Lung microvascular endothelial cell (primary cell): ENCODE results near the gene SCNN1A. TPM values are rescaled to one million over a fixed set of nuclear protein-coding genes. Genes with fewer than 3 reads are reported as not detected.

Source experiments
- DNase-seq, 2 donors: peaks; one replicate each; pipeline versions ENCODE4 v3.0.0 to v3.0.0-alpha.2; 2010; ENCODE audit warnings: low read depth in 2 of 2
- total RNA-seq: library from RNA; depleted of rRNA; stranded (reverse); fragments of >200 nt; gene quantifications from 2 replicates; pipeline ENCODE4 v1.2.1, GENCODE V29; 2014

SCNN1A gene
- total RNA-seq, 1 donor from 2014 or later, result 0.20 TPM

DNA sequence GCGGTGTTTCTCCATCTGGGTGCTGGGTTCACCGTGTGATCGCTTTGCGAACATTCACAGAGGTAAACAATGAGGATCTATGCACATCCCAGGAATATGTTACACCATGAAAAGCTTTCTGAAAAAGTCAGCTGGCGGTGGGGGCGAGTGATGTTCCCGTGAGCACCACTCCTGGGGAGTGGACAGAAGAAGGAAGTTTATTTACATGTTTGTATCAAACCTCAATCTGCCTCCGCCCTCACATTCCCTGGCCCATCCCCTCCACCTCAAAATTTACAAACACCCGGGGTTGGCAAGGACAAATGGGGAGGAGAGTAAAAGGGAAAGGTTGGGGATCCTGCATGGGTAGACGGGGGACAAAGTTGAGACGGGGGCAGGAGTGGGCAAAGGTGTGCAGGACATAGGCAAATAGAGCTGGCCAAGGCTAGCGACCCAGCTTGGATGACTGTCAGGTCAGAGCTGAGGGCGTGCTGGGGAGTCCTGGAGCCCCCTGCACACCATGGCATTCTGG lies 40.4 kb downstream of the SCNN1A start:
- no peak for DNase-seq

DNA sequence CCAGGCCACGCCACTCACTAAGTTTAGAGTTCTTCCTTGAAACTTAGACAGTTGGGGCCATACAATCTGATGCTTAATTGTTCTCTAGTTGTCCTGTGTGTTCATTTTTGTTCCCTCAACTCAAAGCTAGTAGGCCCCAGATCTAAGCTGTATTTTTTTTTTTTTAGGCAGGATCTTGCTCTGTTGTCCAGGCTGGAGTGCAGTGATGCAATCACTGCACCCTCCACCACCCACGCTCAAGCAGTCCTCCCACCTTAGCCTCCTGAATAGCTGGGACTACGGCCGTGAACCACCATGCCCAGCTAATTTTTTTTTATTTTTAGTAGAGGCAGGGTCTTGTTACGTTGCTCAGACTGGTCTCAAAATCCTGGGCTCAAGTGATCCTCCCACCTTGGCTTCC lies 41.0 kb downstream of the SCNN1A start:
- DNase-seq, result no peak

DNA sequence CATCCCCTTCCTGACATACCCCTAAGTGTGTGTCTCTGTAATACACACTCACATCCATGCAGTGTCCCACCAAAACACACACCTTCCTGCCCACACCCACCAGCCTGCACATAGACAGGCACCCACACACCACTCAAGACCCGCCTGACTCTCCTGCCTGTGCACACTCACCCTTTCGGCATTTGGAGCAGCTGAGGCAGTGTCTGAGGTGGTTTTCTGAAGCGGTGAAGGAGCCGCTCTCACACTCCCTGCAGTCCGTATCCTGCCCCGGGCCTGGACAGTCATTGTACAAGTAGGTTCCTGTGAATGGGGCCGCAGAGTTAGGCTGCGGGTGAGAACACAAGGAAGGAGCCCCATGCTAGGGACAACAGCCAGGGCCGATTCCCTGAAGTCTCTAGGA lies 41.8 kb downstream of the SCNN1A start:
- DNase-seq, result peak in 1 of 2 donors; percentile 73

DNA sequence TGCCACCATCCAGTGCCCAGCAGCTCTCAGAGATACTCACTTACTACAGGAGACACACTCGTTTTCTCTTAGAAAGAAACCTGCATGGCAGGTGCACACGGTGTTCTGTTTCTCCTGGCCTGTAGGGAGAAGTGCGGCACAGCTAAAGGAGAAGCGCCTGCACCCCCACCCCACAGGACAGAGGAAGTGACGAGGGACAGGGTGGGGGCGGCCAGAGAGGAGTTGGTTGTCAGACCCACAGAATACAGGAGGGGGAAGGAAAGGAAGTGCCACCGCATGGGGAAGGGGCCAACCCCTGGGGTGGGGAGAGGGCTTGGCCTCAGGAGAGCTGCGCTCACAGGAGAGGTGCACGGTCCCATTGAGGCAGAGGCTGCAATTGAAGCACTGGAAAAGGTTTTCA lies 42.3 kb downstream of the SCNN1A start:
- DNase-seq, result no peak

DNA sequence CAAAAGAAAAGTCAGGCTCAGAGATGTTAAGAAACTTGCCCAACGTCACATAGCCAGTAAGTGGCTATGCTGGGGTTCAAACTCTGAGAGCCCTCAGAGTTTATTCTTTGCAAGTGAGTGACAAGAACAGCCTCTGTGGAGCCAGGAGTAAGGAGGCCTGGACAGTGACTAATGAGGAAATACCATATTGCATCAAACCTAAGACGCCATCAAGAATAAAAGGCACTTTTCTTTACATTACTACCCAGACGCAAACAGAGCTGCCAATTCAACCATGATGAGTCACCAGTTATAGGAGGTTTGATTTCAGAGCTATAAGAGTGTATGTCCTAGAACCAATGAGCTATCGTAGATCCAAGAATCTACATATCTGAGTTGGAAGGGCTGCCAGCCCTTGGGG lies 42.9 kb downstream of the SCNN1A start:
- DNase-seq, result peak in 1 of 2 donors; percentile 62

DNA sequence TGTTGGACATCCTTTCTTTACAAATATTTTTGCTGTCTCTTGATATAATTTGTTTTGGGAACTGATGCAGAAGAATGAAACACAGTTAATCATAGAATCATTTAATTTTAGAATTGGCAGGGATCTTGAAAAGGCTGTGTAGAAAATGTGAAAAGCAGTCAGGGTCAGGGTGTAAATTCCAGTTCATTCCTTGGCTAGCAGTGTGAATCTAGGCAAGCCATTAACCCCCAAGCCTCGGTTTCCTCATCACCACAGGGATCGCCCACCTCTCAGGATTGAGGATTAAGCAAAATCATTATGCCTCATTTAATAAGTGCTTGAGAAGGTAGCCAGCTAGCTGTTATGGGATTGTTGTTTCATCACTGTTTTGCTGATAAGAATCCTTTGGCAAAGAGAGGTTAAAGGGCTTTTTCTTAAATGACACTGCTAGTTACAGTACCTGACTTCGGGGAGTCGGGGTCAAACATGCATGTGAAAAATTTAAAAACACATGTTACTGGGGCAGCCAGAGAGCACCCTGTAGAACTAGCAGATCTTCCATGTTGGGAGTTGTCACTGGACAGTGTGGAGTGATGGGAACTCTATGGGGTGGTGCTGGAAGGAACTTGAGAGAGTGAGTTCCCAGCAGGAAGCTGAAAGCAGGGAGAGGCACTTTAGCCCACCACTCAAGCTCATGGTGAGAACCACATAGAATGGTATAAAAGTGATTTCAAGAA lies 44.2 kb downstream of the SCNN1A start:
- no peak for DNase-seq

DNA sequence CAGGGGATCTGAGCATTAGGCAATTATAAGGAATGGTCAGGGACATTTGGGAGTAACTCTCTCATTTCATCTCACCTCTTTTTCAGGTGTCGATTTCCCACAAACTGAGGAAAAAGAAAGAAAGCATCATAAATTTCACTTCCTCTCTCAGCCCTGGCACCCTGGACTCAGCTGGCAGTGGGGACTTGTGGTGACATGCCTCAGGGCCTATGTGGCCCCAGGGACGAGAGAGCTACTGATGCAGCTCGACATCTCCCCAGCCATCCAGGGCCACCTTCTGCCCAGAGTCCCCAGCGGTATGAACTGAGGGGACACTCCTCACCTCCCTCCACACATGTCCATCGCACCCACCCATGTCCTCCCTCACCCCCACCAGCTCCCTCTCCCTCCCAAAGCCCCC lies 45.2 kb downstream of the SCNN1A start:
- no peak for DNase-seq

DNA sequence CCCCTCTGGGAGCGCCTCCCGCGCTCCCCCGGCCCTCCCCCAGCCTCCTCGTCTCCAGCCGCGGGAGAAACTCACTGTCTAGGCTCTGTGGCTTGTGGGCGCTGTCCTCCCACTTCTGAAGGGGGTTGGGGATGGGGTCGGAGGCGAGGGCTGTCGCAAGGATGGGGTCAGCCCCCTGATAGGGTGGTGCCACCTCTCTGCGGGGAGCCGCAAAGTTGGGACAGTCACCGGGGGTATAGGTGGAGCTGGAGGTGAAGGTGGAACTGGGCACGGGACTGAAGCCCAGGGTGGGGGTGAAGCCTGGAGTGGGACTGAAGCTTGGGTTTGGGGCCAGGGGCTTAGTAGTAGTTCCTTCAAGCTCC lies 45.7 kb downstream of the SCNN1A start:
- DNase-seq, result no peak

DNA sequence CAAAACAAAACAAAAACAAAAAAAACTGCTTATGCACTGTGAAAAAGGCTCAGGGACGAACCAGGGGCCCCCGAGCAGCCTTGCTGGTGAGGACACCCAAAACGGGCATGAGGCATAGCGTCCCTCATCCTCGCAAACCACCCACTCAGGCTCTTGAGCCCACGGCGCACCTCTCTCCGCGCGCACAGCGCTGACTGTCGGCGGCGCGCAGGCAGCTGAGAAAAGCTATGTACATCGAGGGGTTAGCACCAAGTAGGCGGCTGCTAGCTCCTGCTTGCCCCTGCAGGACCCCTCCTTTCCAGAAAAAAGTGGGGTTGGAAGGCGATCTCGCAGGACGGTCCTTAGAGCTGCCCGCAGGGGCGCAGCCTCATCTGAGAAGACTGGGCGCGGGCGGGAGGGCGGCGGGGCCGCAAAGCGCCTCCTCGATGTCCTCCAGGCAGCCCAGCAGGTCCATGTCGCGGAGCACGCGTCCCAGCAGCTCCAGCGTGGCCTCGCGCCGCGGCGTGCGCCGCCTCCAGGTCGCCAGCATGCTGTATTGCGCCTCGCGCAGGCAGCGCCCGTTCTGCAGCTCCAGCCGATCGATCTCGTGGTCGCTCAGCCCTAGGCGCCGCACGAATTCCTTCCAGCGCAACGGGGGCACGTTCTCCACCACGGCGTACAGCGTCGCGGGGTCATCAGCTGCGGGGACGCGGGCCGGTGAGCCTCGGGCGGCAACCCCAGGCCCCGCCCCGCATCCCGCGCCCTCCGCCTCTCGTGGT lies 46.2 kb downstream of the SCNN1A start:
- no peak for DNase-seq

DNA sequence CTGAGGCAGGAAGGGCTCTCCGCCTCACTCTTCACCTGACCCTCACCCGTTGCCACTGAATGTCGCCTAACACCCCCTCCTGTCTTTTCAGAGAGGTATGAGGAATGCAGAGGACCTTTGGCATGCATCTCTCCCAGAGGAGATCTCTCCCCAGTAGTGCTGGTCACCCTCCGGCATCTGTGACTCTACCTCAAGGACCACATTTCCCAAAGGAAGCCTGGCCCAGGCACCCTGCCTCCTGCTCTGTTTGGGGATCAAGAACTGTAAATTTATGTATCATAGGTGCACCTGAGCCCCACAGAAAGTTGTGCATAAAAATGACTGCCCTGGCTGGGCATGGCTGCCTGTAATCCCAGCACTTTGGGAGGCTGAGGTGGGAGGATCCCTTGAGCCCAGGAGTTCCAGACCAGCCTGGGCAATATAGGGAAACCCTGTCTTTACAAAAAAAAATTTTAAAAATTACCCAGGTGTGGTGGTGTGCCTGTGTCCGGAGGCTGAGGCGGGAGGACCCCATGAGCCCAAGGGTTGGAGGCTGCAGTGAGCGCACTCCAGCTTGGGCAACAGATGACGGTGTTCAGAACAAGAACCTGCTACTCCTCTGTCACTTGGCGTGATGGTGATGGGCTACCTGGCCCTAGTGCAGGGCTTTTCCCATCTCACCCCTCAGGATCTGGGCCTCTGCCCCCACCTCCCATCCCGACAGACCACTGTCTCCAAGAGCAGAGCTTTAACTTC lies 47.2 kb downstream of the SCNN1A start:
- no peak for DNase-seq

DNA sequence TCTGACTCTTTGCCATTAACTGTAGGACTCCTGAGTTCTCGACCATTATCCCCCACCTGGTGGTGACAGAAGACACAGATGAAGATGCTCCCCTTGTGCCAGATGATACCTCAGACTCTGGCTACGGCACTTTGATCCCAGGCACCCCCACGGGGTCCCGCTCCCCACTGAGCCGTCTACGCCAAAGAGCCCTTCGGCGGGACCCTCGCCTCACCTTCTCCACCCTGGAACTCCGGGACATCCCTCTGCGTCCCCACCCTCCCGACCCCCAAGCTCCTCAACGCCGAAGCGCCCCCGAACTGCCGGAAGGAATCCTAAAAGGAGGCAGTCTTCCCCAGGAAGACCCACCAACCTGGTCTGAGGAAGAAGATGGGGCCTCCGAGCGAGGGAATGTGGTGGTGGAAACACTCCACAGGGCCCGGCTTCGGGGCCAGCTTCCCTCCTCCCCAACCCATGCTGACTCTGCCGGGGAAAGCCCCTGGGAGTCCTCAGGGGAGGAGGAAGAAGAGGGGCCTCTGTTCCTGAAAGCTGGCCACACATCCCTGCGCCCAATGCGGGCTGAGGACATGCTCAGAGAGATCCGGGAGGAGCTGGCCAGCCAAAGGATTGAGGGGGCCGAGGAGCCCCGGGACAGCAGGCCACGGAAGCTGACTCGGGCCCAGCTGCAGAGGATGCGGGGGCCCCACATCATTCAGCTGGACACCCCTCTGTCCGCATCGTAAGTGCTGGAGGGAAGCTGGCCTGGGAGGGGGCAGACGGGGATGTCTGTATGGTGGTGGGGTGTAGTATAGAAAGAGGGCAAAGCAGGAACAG lies 47.9 kb downstream of the SCNN1A start:
- peak in 1 of 2 donors; percentile 25 for DNase-seq

DNA sequence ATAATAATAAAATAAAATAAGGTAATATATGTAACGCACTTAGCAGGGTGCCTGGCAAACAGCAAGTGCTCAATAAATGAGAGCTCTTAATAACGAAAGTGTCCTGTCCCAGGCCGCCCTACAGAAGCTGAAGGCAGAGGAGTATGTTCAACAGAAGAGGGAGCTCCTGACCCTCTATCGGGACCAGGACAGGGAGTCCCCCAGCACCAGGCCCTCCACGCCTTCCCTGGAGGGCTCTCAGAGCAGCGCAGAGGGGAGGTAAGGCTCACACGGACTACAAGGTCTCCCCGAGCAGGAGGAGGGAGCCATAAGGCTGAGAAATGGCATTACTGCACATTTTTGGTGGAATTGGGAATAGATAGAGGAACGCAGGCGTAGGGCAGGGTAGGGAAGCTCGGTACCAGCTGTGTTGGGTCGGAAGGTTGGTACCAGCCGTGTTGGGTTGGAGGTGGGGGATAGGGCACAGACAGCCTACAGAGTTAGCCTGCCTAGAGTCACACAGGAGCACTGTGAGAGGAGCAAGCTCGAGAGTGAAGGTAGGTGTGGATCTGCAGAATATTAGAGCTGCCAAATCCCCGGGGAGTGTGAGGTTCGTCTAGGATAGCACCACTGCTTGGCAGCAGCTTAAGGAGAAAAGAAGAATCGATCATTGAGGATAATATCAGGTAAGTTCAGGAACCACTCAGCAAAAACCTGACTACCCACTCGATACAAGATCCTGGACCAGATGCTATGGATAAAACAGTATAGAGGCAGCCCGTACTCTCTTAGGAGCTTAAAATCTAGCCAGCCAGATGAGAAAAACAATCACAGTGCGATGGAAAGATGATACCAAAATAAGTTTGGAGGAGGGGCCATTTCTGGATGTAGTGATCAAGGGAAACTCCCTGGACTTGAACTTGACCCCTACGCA lies 48.8 kb downstream of the SCNN1A start:
- peak; percentile 76 to 82 for DNase-seq

DNA sequence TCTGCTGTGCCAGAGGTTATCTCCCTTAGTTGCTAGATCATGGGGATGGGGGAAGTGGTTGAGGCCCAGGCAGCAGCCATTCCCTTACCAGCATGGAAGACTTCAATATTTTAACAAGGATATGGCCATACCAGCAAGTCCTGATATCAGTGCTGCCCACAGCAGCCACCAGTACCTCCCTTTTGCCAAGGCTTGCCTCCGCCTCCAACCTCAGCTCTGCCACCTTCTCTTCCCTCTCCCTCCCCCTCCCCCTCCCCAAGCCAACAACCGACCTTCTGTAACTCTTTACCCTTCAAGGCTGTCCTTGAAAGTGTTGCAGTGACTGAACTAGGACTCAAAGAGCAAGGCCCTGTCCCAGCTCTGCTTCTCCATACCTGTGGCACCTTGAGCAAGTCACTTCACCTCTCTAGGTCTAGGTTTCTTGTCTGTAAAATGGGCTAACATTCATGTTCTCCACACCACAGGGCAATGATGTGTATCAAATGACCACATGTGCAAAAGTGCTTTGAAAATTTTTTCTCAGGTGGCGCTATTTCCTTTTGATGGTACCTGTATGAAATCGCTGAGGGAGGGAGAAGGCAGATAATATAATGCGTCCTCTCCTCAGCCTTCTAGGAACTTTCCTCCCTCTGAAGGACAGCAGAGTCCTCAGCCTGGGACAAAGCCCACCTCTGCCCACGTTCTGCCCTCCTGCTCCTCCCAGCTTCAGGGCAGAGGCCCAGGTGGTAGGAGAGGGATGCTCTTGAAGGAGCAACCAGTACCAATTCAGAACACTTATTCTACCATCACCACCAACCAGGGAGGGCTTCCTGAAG lies 50.2 kb downstream of the SCNN1A start:
- no peak for DNase-seq

DNA sequence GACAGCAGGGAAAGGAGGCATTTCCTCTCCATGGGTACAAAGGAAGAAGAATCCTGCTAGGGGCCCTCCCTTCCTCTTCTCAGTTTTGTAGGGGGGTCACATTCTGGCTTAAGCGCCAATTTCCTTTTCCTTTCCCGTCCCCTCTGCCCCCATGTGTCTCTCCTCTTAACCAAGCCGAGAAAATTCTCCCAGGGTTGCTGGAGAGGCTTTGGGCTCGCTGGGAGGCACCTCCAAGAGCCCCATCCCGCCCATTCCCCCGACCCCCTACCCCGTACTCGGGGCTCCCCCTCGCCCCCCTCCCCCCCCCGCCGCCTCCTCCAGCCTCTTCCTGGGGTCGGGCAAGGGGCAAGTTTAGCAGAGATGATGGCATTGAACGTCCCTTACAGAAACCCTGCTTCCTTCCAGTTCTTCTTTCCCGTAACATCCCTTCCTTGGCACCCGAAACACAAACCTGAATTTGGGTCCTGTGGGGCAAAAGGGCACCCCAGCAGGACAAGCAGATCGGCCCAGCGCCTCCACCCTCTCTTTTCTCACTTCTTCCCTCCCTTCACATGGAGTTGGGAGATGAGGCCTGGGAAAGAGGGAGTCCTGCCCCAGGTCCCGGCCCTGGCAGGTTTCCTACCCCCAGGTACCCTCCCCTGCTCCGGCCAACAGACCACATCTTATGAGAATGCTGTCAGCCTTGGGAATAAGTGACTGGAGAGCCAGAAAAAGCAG lies 51.2 kb downstream of the SCNN1A start:
- no peak for DNase-seq

DNA sequence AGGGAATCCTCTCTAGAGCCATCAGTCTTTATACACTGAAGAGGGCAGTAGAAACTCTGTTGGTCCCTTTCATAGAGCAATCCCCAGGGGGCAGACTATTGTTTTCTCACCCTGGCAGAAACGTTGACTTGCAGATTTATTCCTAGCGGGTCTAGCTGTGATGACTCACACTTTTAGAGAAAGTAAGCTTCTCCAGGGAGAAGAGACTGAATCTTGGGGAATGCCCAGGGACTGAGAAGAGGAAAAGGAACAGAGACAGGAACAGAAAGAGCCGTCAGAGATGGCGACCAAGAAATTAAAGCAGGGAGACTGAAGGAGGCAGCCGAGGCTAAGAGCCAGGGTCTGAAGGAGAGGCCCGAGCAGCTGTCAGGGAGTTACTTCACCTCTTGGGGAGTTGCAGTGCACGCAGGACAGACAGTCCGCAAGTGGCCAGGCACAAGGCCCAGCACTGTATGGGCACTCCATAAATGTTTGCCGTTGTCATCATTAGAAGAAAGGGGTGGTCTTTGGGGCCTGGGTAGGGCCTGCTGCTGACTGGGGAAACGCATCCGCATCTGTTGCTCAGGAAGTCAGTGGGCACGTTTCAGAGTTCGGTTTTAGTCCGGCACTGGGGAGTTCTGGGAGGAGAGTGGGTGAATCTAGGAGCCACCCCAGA lies 51.9 kb downstream of the SCNN1A start:
- DNase-seq, result peak; percentile 84 to 99

DNA sequence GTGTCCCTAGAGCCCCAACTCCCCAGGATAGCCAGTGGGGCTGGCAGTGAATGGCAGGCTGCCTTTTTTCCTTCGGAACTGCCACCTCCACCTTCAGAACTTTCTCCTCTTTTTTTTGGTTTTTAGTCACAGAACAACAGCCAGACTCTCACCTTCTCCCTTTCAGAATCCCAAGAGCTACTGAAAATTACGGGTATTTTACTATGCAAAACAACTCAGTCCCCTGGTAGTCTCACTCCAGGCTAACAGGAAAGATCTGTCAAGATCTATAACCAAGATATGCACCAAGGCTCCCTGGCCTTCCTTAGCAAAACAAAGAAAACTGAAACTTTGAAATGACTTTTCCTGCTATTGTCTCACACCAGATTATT lies 52.4 kb downstream of the SCNN1A start:
- no peak for DNase-seq

DNA sequence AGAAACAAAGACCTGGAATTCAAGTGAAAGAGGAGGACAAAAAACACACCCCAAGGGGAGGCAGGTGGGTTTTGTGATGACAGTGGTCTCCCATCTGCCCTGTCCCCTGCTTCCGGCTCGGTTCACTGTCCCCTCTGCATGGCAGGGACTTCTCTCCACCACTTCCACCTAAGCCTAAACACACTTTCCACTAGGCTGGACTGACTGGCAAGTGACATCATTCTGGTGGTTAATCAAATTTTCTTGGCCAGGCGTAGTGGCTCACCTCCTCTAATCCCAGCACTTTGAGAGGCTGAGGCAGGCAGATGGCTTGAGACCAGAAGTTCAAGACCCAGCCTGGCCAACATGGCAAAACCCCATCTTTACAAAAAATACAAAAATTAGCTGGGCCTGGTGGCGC lies 53.0 kb downstream of the SCNN1A start:
- peak; percentile 51 to 64 for DNase-seq

DNA sequence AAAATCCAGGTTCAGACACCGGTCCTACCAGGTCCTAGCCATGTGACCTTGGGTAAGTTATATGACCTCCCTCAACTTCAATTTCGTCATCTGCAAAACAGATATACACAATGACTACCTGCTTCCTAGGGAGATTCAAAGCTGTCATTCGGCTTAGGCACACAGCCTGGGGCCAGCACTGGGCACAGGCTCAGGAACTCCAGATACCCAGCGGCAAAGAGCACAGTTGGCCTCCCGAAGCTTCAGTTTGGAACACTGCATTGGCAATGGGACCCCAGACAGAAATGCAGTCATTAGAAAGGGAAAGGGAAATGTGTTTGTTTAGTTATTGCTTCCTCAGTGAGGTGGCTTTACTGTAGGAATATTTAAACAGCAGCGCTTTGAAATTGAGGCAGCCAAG lies 53.5 kb downstream of the SCNN1A start:
- DNase-seq, result peak; percentile 37 to 53
